Metanephros (tissue), 1 donor: ENCODE data around the gene SALL2. TPM values are rescaled to one million over a fixed set of nuclear protein-coding genes. Genes with fewer than 3 reads are reported as not detected.

ENCODE experiments used
- total RNA-seq: library from RNA; depleted of rRNA; stranded (reverse); fragments of >200 nt; gene quantifications from one replicate; pipeline ENCODE4 v1.2.3, GENCODE V29; 2014

Gene SALL2
- total RNA-seq, result 19.8 TPM

GRCh38 chr14:21525962-21526671 is at the start of gene SALL2:
TSS of gene SALL2 (minus strand) at chr14:21526346. CDS start at chr14:21526127, 219 bp downstream.

GRCh38 chr14:21510735-21511657 is 15.2 kb downstream of the SALL2 start, which contains the start of gene METTL3:
TSS of gene METTL3 (minus strand) at chr14:21511340. CDS start at chr14:21511223, 117 bp downstream.

GRCh38 chr14:21476925-21477681 is 49.0 kb downstream of the SALL2 start, which contains the start of the genes RAB2B and TOX4:
TSS of gene RAB2B (minus strand) at chr14:21476959. CDS start at chr14:21476872, 87 bp downstream.
TSS of gene TOX4 (plus strand) at chr14:21477195. CDS start at chr14:21477279, 84 bp downstream.

Other genes with a start within 250 kb of the SALL2 start
- 1.1 TPM for gene RPGRIP1, start 246.3 kb downstream of the SALL2 start, total RNA-seq
- 74.0 TPM for gene SUPT16H, start 142.3 kb downstream of the SALL2 start, total RNA-seq
- gene CHD8, start 70.2 kb downstream of the SALL2 start, total RNA-seq, result 76.8 TPM
- gene RAB2B, start 49.4 kb downstream of the SALL2 start, total RNA-seq, result 34.3 TPM
- 33.9 TPM for gene TOX4, start 49.2 kb downstream of the SALL2 start, total RNA-seq
- 86.8 TPM for gene METTL3, start 15.0 kb downstream of the SALL2 start, total RNA-seq
- not detected for gene OR10G3, start 53.7 kb upstream of the SALL2 start, total RNA-seq
- gene OR10G2, start 108.6 kb upstream of the SALL2 start, total RNA-seq, result not detected
- not detected for gene OR4E2, start 127.5 kb upstream of the SALL2 start, total RNA-seq
- gene OR4E1, start 147.5 kb upstream of the SALL2 start, total RNA-seq, result not detected